SK-N-SH (cell line): ENCODE measurements around the gene ADORA2A. TPM values are rescaled to one million over a fixed set of nuclear protein-coding genes. Genes with fewer than 3 reads are reported as not detected.

Source experiments
- CTCF ChIA-PET: fragments of 300-600, 350-600 bp; formaldehyde crosslinking; extraction: SDS; loops from one replicate; lab custom pipeline; 2021; lab: Yijun Ruan, JAX
- POLR2A ChIA-PET: fragments of 350-600 bp; sonication (Branson Sonifier 250); formaldehyde crosslinking; extraction: SDS; loops from one replicate; lab custom pipeline; 2020; ENCODE audit warnings: antibody characterized with exemption, inconsistent platforms; lab: Yijun Ruan, JAX
- DNase-seq: peaks from one replicate; pipeline ENCODE4 v3.0.0; 2012
- H2AFZ ChIP-seq: fragments of 200-600 bp; sonication (generic); 2 replicates; pipeline ENCODE4 v1.8.1; 2016; ENCODE audit warnings: antibody characterized with exemption, mild to moderate bottlenecking, low read depth
- H3F3A ChIP-seq: fragments of 200-600 bp; sonication (generic); replicated peaks from 2 replicates; pipeline ENCODE3; 2016; ENCODE audit warnings: antibody characterized with exemption, mild to moderate bottlenecking; ENCODE audit not compliant: insufficient read depth
- H3K27ac ChIP-seq, 2 experiments: fragments of 200-500 bp in 1 of 2; fragments of 200-600 bp in 1 of 2; sonication (Bioruptor generic) in 1 of 2; sonication (generic), shearing (Covaris generic) in 1 of 2; 2 replicates each; pipeline versions ENCODE4 v1.5.1 to v1.6.1; 2014 to 2016; ENCODE audit warnings: low read depth in 2 of 2, inconsistent platforms in 1 of 2, low read length in 1 of 2, mild to moderate bottlenecking in 1 of 2, mixed read lengths in 1 of 2
- H3K27me3 ChIP-seq: fragments of 200-600 bp; sonication (generic), shearing (Covaris generic); 2 replicates; pipeline ENCODE4 v1.6.1; 2016; ENCODE audit warnings: mixed run types; ENCODE audit not compliant: insufficient read depth
- H3K36me3 ChIP-seq, 2 experiments: fragments of 200-500 bp in 1 of 2; fragments of 200-600 bp in 1 of 2; sonication (Bioruptor generic) in 1 of 2; sonication (generic) in 1 of 2; replicated peaks in 1 of 2; 2 replicates each; pipeline versions ENCODE3 to v1.5.1; 2014 to 2016; ENCODE audit warnings: low read length in 1 of 2, mild to moderate bottlenecking in 1 of 2; ENCODE audit not compliant: insufficient read depth in 2 of 2, control insufficient read depth in 1 of 2
- H3K4me1 ChIP-seq, 2 experiments: fragments of 200-500 bp in 1 of 2; fragments of 200-600 bp in 1 of 2; sonication (Bioruptor generic) in 1 of 2; sonication (generic), shearing (Covaris generic) in 1 of 2; 2 replicates each; pipeline versions ENCODE4 v1.5.1 to v1.6.1; 2014 to 2016; ENCODE audit warnings: low read depth in 1 of 2, low read length in 1 of 2, mixed run types in 1 of 2; ENCODE audit not compliant: insufficient read depth in 2 of 2, control insufficient read depth in 1 of 2
- H3K4me2 ChIP-seq: fragments of 200-600 bp; sonication (generic), shearing (Covaris generic); 2 replicates; pipeline ENCODE4 v1.6.1; 2017; ENCODE audit warnings: mixed run types
- H3K4me3 ChIP-seq, 2 experiments: fragments of 200-500 bp in 1 of 2; fragments of 200-600 bp in 1 of 2; sonication (Bioruptor generic) in 1 of 2; sonication (generic), shearing (Covaris generic) in 1 of 2; 2 replicates each; pipeline versions ENCODE4 v1.5.1 to v1.8.1; 2014 to 2016; ENCODE audit warnings: low read depth in 2 of 2, inconsistent platforms in 1 of 2, low read length in 1 of 2, mild to moderate bottlenecking in 1 of 2, mixed read lengths in 1 of 2, moderate library complexity in 1 of 2
- H3K79me2 ChIP-seq: fragments of 200-600 bp; sonication (generic); 2 replicates; pipeline ENCODE4 v1.8.1; 2017; ENCODE audit warnings: mild to moderate bottlenecking; ENCODE audit not compliant: insufficient read depth
- H3K9ac ChIP-seq: fragments of 200-600 bp; sonication (generic); 2 replicates; pipeline ENCODE4 v1.6.1; 2017; ENCODE audit warnings: mixed run types
- H3K9me2 ChIP-seq: fragments of 200-600 bp; sonication (generic); 2 replicates; pipeline ENCODE4 v1.6.1; 2017; ENCODE audit warnings: mixed run types
- H3K9me3 ChIP-seq: fragments of 200-600 bp; sonication (generic); 2 replicates; pipeline ENCODE4 v1.6.1; 2017; ENCODE audit warnings: mixed run types, mild to moderate bottlenecking, moderate library complexity
- H4K20me1 ChIP-seq: fragments of 200-600 bp; sonication (generic); 2 replicates; pipeline ENCODE4 v1.6.1; 2017; ENCODE audit warnings: mild to moderate bottlenecking, mixed run types; ENCODE audit not compliant: insufficient read depth
- CHD2 ChIP-seq: fragments of 150-350 bp; IDR thresholded peaks from 2 replicates; pipeline ENCODE4 v1.6.1; 2018; ENCODE audit warnings: low read length; ENCODE audit not compliant: partially characterized antibody
- ELF1 ChIP-seq: IDR thresholded peaks from 2 replicates; pipeline ENCODE4 v1.4.0; 2012
- EZH2phosphoT487 ChIP-seq: fragments of 200-600 bp; sonication (generic); IDR thresholded peaks from 2 replicates; pipeline ENCODE4 v1.6.1; 2017; ENCODE audit warnings: low read depth, mixed run types, mild to moderate bottlenecking, antibody characterized with exemption, moderate library complexity, borderline replicate concordance
- FOXM1 ChIP-seq: IDR thresholded peaks from 2 replicates; pipeline ENCODE4 v1.4.0; 2012; ENCODE audit warnings: low read depth, mild to moderate bottlenecking
- GABPA ChIP-seq: IDR thresholded peaks from 2 replicates; pipeline ENCODE4 v1.4.0; 2012; ENCODE audit warnings: low read depth, mild to moderate bottlenecking
- MAX ChIP-seq: IDR thresholded peaks from 2 replicates; pipeline ENCODE4 v1.4.0; 2012; ENCODE audit warnings: low read depth
- MEF2A ChIP-seq: IDR thresholded peaks from 2 replicates; pipeline ENCODE4 v1.4.0; 2012; ENCODE audit warnings: low read depth, borderline replicate concordance
- MXI1 ChIP-seq: IDR thresholded peaks from 2 replicates; pipeline ENCODE4 v1.6.1; 2012; ENCODE audit warnings: mild to moderate bottlenecking, low read depth, low read length, improper control_type of control experiment
- NFIC ChIP-seq: IDR thresholded peaks from 2 replicates; pipeline ENCODE4 v1.4.0; 2012; ENCODE audit warnings: borderline replicate concordance
- PBX3 ChIP-seq: IDR thresholded peaks from 2 replicates; pipeline ENCODE4; 2012
- POLR2AphosphoS5 ChIP-seq: IDR thresholded peaks from 2 replicates; pipeline ENCODE4 v1.6.1; 2012; ENCODE audit warnings: low read depth, low read length
- RFX5 ChIP-seq: IDR thresholded peaks from 2 replicates; pipeline ENCODE4 v1.6.1; 2012; ENCODE audit warnings: mild to moderate bottlenecking, improper control_type of control experiment, low read length
- SMC3 ChIP-seq: IDR thresholded peaks from 2 replicates; pipeline ENCODE4 v1.6.1; 2012; ENCODE audit warnings: low read depth, low read length, improper control_type of control experiment
- TAF1 ChIP-seq: IDR thresholded peaks from 2 replicates; pipeline ENCODE4 v1.6.1; 2012; ENCODE audit warnings: low read depth, mild to moderate bottlenecking, low read length, moderate library complexity, borderline replicate concordance
- TEAD4 ChIP-seq: IDR thresholded peaks from 2 replicates; pipeline ENCODE4 v1.4.0; 2012; ENCODE audit warnings: mild to moderate bottlenecking, borderline replicate concordance; ENCODE audit not compliant: insufficient read depth
- USF1 ChIP-seq: IDR thresholded peaks from 2 replicates; pipeline ENCODE4 v1.4.0; 2012; ENCODE audit warnings: low read depth, borderline replicate concordance
- USF2 ChIP-seq: fragments of 150-350 bp; IDR thresholded peaks from 2 replicates; pipeline ENCODE4 v1.6.1; 2017; ENCODE audit warnings: antibody characterized with exemption, low read length, low read depth, borderline replicate concordance
- ZBTB33 ChIP-seq: IDR thresholded peaks from 2 replicates; pipeline ENCODE4 v1.4.0; 2012; ENCODE audit warnings: low read depth, borderline replicate concordance
- WGBS: methylation state at CpG from one replicate; pipeline ENCODE4 v1.1.6; 2017; ENCODE audit warnings: low lambda C conversion rate; 5-methylcytosine and 5-hydroxymethylcytosine counted together
- polyA plus RNA-seq, 3 experiments: library from polyadenylated mRNA; depleted of rRNA; stranded (reverse); fragments of >200 nt; gene quantifications; 2 replicates each; pipeline ENCODE4 v1.2.3, GENCODE V29; 2012
- TF ChIP-seq, protein P1 (sequence below): fragments of 150-350 bp; IDR thresholded peaks from 2 replicates; pipeline ENCODE4 v1.6.1; 2016; ENCODE audit warnings: mild to moderate bottlenecking, low read depth, low read length
- TF ChIP-seq, protein P2 (sequence below): IDR thresholded peaks from 2 replicates; pipeline ENCODE4 v1.6.1; 2012; ENCODE audit warnings: mild to moderate bottlenecking, low read depth, low read length, moderate library complexity

The ADORA2A gene
- polyA plus RNA-seq, 1 of the 3 experiments (the other 2 are of a cell fraction) = 9.3 TPM

- CTCF ChIA-PET = interaction anchor here (1.1 kb wide), 1 partner anchor 43 kb away, joined by 3 read pairs; no protein-coding TSS in a partner anchor
- H3K27me3 ChIP-seq = no peaks in the 10 kb centered on the region
- H3K4me1 ChIP-seq = peaks cover 0 to 17% of the 10 kb centered on the region in 2 experiments; a peak in 3 of 4 replicates
- no peaks in the 10 kb centered on the region for H3K36me3 ChIP-seq
- TF ChIP-seq TEAD4 = no peak
- TF ChIP-seq PBX3 = no peak
- TF ChIP-seq MXI1 = no peak
- TF ChIP-seq EZH2phosphoT487 = no peak
- TF ChIP-seq TAF1 = no peak
- TF ChIP-seq, protein P1, sequence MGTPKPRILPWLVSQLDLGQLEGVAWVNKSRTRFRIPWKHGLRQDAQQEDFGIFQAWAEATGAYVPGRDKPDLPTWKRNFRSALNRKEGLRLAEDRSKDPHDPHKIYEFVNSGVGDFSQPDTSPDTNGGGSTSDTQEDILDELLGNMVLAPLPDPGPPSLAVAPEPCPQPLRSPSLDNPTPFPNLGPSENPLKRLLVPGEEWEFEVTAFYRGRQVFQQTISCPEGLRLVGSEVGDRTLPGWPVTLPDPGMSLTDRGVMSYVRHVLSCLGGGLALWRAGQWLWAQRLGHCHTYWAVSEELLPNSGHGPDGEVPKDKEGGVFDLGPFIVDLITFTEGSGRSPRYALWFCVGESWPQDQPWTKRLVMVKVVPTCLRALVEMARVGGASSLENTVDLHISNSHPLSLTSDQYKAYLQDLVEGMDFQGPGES = no peak
- no peak for TF ChIP-seq USF1
- TF ChIP-seq ELF1 = no peak
- no peak for TF ChIP-seq CHD2
- no peak for TF ChIP-seq SMC3
- TF ChIP-seq MAX = no peak
- no peak for TF ChIP-seq FOXM1
- no peak for TF ChIP-seq NFIC
- no peak for TF ChIP-seq ZBTB33
- TF ChIP-seq GABPA = no peak
- no peak for TF ChIP-seq USF2
- TF ChIP-seq, protein P2, sequence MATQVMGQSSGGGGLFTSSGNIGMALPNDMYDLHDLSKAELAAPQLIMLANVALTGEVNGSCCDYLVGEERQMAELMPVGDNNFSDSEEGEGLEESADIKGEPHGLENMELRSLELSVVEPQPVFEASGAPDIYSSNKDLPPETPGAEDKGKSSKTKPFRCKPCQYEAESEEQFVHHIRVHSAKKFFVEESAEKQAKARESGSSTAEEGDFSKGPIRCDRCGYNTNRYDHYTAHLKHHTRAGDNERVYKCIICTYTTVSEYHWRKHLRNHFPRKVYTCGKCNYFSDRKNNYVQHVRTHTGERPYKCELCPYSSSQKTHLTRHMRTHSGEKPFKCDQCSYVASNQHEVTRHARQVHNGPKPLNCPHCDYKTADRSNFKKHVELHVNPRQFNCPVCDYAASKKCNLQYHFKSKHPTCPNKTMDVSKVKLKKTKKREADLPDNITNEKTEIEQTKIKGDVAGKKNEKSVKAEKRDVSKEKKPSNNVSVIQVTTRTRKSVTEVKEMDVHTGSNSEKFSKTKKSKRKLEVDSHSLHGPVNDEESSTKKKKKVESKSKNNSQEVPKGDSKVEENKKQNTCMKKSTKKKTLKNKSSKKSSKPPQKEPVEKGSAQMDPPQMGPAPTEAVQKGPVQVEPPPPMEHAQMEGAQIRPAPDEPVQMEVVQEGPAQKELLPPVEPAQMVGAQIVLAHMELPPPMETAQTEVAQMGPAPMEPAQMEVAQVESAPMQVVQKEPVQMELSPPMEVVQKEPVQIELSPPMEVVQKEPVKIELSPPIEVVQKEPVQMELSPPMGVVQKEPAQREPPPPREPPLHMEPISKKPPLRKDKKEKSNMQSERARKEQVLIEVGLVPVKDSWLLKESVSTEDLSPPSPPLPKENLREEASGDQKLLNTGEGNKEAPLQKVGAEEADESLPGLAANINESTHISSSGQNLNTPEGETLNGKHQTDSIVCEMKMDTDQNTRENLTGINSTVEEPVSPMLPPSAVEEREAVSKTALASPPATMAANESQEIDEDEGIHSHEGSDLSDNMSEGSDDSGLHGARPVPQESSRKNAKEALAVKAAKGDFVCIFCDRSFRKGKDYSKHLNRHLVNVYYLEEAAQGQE = no peak
- TF ChIP-seq RFX5 = no peak
- TF ChIP-seq MEF2A = no peak
- no peak for TF ChIP-seq POLR2AphosphoS5
- TF ChIP-seq, all 33 proteins: peak for 0
- Histone ChIP-seq H2AFZ (no peak overlapping the region), H3K4me2 (peak overlapping the region; percentile 71), H3K9me3 (no peaks in the 10 kb centered on the region), H3K9me2 (no peaks in the 10 kb centered on the region), H3K79me2 (no peaks in the 10 kb centered on the region), H3F3A (peaks cover 14% of the 10 kb centered on the region), H4K20me1 (no peaks in the 10 kb centered on the region), H3K27ac (peak overlapping the region; percentile 57 to 89; a peak in 3 of 4 replicates), H3K4me3 (no peak overlapping the region), H3K9ac (peak overlapping the region; percentile 45; the same call in 1 of the 2 replicates)
- DNase-seq = no peak
- POLR2A ChIA-PET = no interaction called here
- 78% methylated on average over 2 of the region's 2 CpGs for WGBS
These were observed 39.9 kb downstream of the ADORA2A start for GRCh38 chr22:24467340-24467739.
